IMR-90 (cell line): ENCODE measurements around the gene PIGH.

Source experiments
- BHLHE40 ChIP-seq: fragments of 150-350 bp; IDR thresholded peaks from 2 replicates; pipeline ENCODE4 v1.6.1; 2016; ENCODE audit warnings: mild to moderate bottlenecking, low read depth, low read length
- POLR2A ChIP-seq: IDR thresholded peaks from 2 replicates; pipeline ENCODE4 v1.6.1; 2012; ENCODE audit warnings: mild to moderate bottlenecking, low read depth, low read length
- RAD21 ChIP-seq: IDR thresholded peaks from 2 replicates; pipeline ENCODE4 v1.6.1; 2012; ENCODE audit warnings: low read length, improper control_type of control experiment
- USF2 ChIP-seq: fragments of 150-350 bp; IDR thresholded peaks from 2 replicates; pipeline ENCODE4 v1.6.1; 2017; ENCODE audit warnings: mild to moderate bottlenecking, antibody characterized with exemption, low read length, low read depth
- TF ChIP-seq, protein P1 (sequence below): conservative IDR thresholded peaks from 2 replicates; pipeline ENCODE4 v1.5.1; 2012; ENCODE audit warnings: mild to moderate bottlenecking, low read depth, low read length, improper control_type of control experiment
- TF ChIP-seq, protein P2 (sequence below): fragments of 150-350 bp; IDR thresholded peaks from 2 replicates; pipeline ENCODE4 v1.6.1; 2016; ENCODE audit warnings: low read depth, mild to moderate bottlenecking, low read length, moderate library complexity, borderline replicate concordance

GRCh38 chr14:67562025-67562775 is 37.9 kb downstream of the PIGH start:
- TF ChIP-seq RAD21 (no peak), USF2 (no peak), POLR2A (no peak), BHLHE40 (no peak)
- TF ChIP-seq, protein P1, sequence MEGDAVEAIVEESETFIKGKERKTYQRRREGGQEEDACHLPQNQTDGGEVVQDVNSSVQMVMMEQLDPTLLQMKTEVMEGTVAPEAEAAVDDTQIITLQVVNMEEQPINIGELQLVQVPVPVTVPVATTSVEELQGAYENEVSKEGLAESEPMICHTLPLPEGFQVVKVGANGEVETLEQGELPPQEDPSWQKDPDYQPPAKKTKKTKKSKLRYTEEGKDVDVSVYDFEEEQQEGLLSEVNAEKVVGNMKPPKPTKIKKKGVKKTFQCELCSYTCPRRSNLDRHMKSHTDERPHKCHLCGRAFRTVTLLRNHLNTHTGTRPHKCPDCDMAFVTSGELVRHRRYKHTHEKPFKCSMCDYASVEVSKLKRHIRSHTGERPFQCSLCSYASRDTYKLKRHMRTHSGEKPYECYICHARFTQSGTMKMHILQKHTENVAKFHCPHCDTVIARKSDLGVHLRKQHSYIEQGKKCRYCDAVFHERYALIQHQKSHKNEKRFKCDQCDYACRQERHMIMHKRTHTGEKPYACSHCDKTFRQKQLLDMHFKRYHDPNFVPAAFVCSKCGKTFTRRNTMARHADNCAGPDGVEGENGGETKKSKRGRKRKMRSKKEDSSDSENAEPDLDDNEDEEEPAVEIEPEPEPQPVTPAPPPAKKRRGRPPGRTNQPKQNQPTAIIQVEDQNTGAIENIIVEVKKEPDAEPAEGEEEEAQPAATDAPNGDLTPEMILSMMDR: no peak
- TF ChIP-seq, protein P2, sequence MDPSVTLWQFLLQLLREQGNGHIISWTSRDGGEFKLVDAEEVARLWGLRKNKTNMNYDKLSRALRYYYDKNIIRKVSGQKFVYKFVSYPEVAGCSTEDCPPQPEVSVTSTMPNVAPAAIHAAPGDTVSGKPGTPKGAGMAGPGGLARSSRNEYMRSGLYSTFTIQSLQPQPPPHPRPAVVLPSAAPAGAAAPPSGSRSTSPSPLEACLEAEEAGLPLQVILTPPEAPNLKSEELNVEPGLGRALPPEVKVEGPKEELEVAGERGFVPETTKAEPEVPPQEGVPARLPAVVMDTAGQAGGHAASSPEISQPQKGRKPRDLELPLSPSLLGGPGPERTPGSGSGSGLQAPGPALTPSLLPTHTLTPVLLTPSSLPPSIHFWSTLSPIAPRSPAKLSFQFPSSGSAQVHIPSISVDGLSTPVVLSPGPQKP: no peak
